ENCODE data around the gene CBX1.
A peak's percentile ranks its signal among the peaks of the same experiment; 100 is the strongest.

Gene CBX1

GRCh38 chr17:48131216-48131824, 30.0 kb upstream of the CBX1 start:
- DNase-seq (ENCODE audit: low spot score in 2 of 2) (peak; percentile 63 to 70), ATAC-seq (ENCODE audit: low read depth) (peak; percentile 83)
- H3K36me3 Mint-ChIP-seq: peaks cover 1% of the 10 kb centered on the region
- H3K27ac Mint-ChIP-seq: peak overlapping the region; percentile 31
- no peaks in the 10 kb centered on the region for H3K27me3 Mint-ChIP-seq
- peaks cover 3% of the 10 kb centered on the region for H3K4me1 Mint-ChIP-seq
- H3K9me3 Mint-ChIP-seq: no peaks in the 10 kb centered on the region
- H3K4me3 Mint-ChIP-seq: no peak overlapping the region

- H3K4me3 Mint-ChIP-seq: no peak overlapping the region
- H3K4me1 Mint-ChIP-seq: peaks cover 3% of the 10 kb centered on the region
- H3K27me3 Mint-ChIP-seq: no peaks in the 10 kb centered on the region
- H3K36me3 Mint-ChIP-seq: peaks cover 4% of the 10 kb centered on the region
- H3K27ac Mint-ChIP-seq: no peak overlapping the region
- no peak for DNase-seq (ENCODE audit: low spot score in 2 of 2)
- ATAC-seq (ENCODE audit: low read depth): no peak
- H3K9me3 Mint-ChIP-seq: no peaks in the 10 kb centered on the region
Measured at GRCh38 chr17:48129981-48130380, 28.7 kb upstream of the CBX1 start.

- Mint-ChIP-seq H3K9me3 (no peaks in the 10 kb centered on the region), H3K4me1 (peaks cover 3% of the 10 kb centered on the region), H3K36me3 (peaks cover 4% of the 10 kb centered on the region), H3K4me3 (no peak overlapping the region), H3K27me3 (no peaks in the 10 kb centered on the region), H3K27ac (no peak overlapping the region)
- no peak for DNase-seq (ENCODE audit: low spot score in 2 of 2)
- ATAC-seq (ENCODE audit: low read depth): no peak
Measured at GRCh38 chr17:48128400-48128799, 27.1 kb upstream of the CBX1 start.

- Mint-ChIP-seq H3K4me1 (peaks cover 3% of the 10 kb centered on the region), H3K27ac (no peak overlapping the region), H3K9me3 (no peaks in the 10 kb centered on the region), H3K36me3 (peaks cover 7% of the 10 kb centered on the region), H3K4me3 (no peak overlapping the region), H3K27me3 (no peaks in the 10 kb centered on the region)
- DNase-seq (ENCODE audit: low spot score in 2 of 2): no peak
- no peak for ATAC-seq (ENCODE audit: low read depth)
Measured at GRCh38 chr17:48127371-48128051, 26.2 kb upstream of the CBX1 start.

- peaks cover 3% of the 10 kb centered on the region for H3K4me1 Mint-ChIP-seq
- peaks cover 11% of the 10 kb centered on the region for H3K36me3 Mint-ChIP-seq
- H3K27ac Mint-ChIP-seq: no peak overlapping the region
- no peak overlapping the region for H3K4me3 Mint-ChIP-seq
- no peaks in the 10 kb centered on the region for H3K27me3 Mint-ChIP-seq
- DNase-seq (ENCODE audit: low spot score in 2 of 2) (no peak), ATAC-seq (ENCODE audit: low read depth) (no peak)
- H3K9me3 Mint-ChIP-seq: no peaks in the 10 kb centered on the region
Measured at GRCh38 chr17:48126532-48126850, 25.2 kb upstream of the CBX1 start.

- H3K27me3 Mint-ChIP-seq: no peaks in the 10 kb centered on the region
- ATAC-seq (ENCODE audit: low read depth) (no peak), DNase-seq (ENCODE audit: low spot score in 2 of 2) (no peak)
- H3K4me1 Mint-ChIP-seq: no peaks in the 10 kb centered on the region
- no peak overlapping the region for H3K4me3 Mint-ChIP-seq
- H3K9me3 Mint-ChIP-seq: no peaks in the 10 kb centered on the region
- H3K36me3 Mint-ChIP-seq: peaks cover 15% of the 10 kb centered on the region
- H3K27ac Mint-ChIP-seq: peak overlapping the region; percentile 50
Measured at GRCh38 chr17:48125829-48126531, 24.7 kb upstream of the CBX1 start.

GRCh38 chr17:48123776-48124388, 22.6 kb upstream of the CBX1 start:
- Mint-ChIP-seq H3K27me3 (no peaks in the 10 kb centered on the region), H3K36me3 (peaks cover 20% of the 10 kb centered on the region), H3K9me3 (no peaks in the 10 kb centered on the region), H3K4me3 (no peak overlapping the region), H3K4me1 (no peaks in the 10 kb centered on the region), H3K27ac (no peak overlapping the region)
- ATAC-seq (ENCODE audit: low read depth): no peak
- DNase-seq (ENCODE audit: low spot score in 2 of 2): no peak

- ATAC-seq (ENCODE audit: low read depth) (no peak), DNase-seq (ENCODE audit: low spot score in 2 of 2) (no peak)
- H3K4me3 Mint-ChIP-seq: no peak overlapping the region
- no peaks in the 10 kb centered on the region for H3K9me3 Mint-ChIP-seq
- H3K36me3 Mint-ChIP-seq: peaks cover 22% of the 10 kb centered on the region
- H3K4me1 Mint-ChIP-seq: no peaks in the 10 kb centered on the region
- H3K27ac Mint-ChIP-seq: peak overlapping the region; percentile 41
- no peaks in the 10 kb centered on the region for H3K27me3 Mint-ChIP-seq
Measured at GRCh38 chr17:48123111-48123510, 21.8 kb upstream of the CBX1 start.

- peak overlapping the region; percentile 41 for H3K27ac Mint-ChIP-seq
- peaks cover 21% of the 10 kb centered on the region for H3K36me3 Mint-ChIP-seq
Measured at GRCh38 chr17:48122665-48123045, 21.4 kb upstream of the CBX1 start.

GRCh38 chr17:48121923-48122664, 20.8 kb upstream of the CBX1 start:
- peaks cover 21% of the 10 kb centered on the region for H3K36me3 Mint-ChIP-seq
- ATAC-seq (ENCODE audit: low read depth) (no peak), DNase-seq (ENCODE audit: low spot score in 2 of 2) (no peak)
- H3K4me1 Mint-ChIP-seq: no peaks in the 10 kb centered on the region
- H3K27ac Mint-ChIP-seq: no peak overlapping the region
- H3K4me3 Mint-ChIP-seq: no peak overlapping the region
- H3K9me3 Mint-ChIP-seq: no peaks in the 10 kb centered on the region
- no peaks in the 10 kb centered on the region for H3K27me3 Mint-ChIP-seq

More at GRCh38 chr17:48122665-48123045, 21.4 kb upstream of the CBX1 start:
- Mint-ChIP-seq H3K4me1 (no peaks in the 10 kb centered on the region), H3K9me3 (no peaks in the 10 kb centered on the region), H3K4me3 (no peak overlapping the region), H3K27me3 (no peaks in the 10 kb centered on the region)
- ATAC-seq (ENCODE audit: low read depth) (no peak), DNase-seq (ENCODE audit: low spot score in 2 of 2) (no peak)

- peak; percentile 18 for ATAC-seq (ENCODE audit: low read depth)
- H3K36me3 Mint-ChIP-seq: peaks cover 6% of the 10 kb centered on the region
Measured at GRCh38 chr17:48113201-48113676, 12.0 kb upstream of the CBX1 start.

GRCh38 chr17:48111937-48112241, 10.6 kb upstream of the CBX1 start:
- no peaks in the 10 kb centered on the region for H3K9me3 Mint-ChIP-seq
- H3K27me3 Mint-ChIP-seq: no peaks in the 10 kb centered on the region
- ATAC-seq (ENCODE audit: low read depth) (no peak), DNase-seq (ENCODE audit: low spot score in 2 of 2) (no peak)
- peak overlapping the region; percentile 84 for H3K4me3 Mint-ChIP-seq
- peaks cover 6% of the 10 kb centered on the region for H3K36me3 Mint-ChIP-seq
- H3K27ac Mint-ChIP-seq: peak overlapping the region; percentile 96
- peaks cover 38% of the 10 kb centered on the region for H3K4me1 Mint-ChIP-seq

More at GRCh38 chr17:48113201-48113676, 12.0 kb upstream of the CBX1 start:
- Mint-ChIP-seq H3K27me3 (no peaks in the 10 kb centered on the region), H3K9me3 (no peaks in the 10 kb centered on the region), H3K4me1 (peaks cover 34% of the 10 kb centered on the region), H3K4me3 (peak overlapping the region; percentile 59), H3K27ac (peak overlapping the region; percentile 96)
- DNase-seq (ENCODE audit: low spot score in 2 of 2): peak in 1 of 2 donors; percentile 30

GRCh38 chr17:48110761-48111160, 9.5 kb upstream of the CBX1 start:
- Mint-ChIP-seq H3K4me1 (peaks cover 40% of the 10 kb centered on the region), H3K9me3 (no peaks in the 10 kb centered on the region), H3K27ac (peak overlapping the region; percentile 96), H3K4me3 (peak overlapping the region; percentile 84), H3K27me3 (no peaks in the 10 kb centered on the region), H3K36me3 (peaks cover 6% of the 10 kb centered on the region)
- no peak for ATAC-seq (ENCODE audit: low read depth)
- no peak for DNase-seq (ENCODE audit: low spot score in 2 of 2)
